TTC549 (cell line): ENCODE measurements around the gene MGAT1.
"Not testable (repeated sequence)": the region's sequence is repeated elsewhere in the genome, so short reads cannot be mapped to it uniquely, and the experiment has no call there.

Source experiments
- FAIRE-seq: peaks from 2 replicates; lab custom pipeline; 2012; peaks lifted over from hg19 to GRCh38; lab: Jason Lieb, UNC

The MGAT1 gene

GRCh38 chr5:180803181-180804128, 849 bp upstream of the MGAT1 start:
- no peak for FAIRE-seq

GRCh38 chr5:180801596-180802324, 846 bp downstream of the MGAT1 start:
- no peak for FAIRE-seq

GRCh38 chr5:180799902-180800801, 2.5 kb downstream of the MGAT1 start:
- FAIRE-seq, result no peak

GRCh38 chr5:180799194-180799593, 3.4 kb downstream of the MGAT1 start:
- no peak for FAIRE-seq

GRCh38 chr5:180798193-180798592, 4.4 kb downstream of the MGAT1 start:
- no peak for FAIRE-seq

GRCh38 chr5:180797256-180798192, 5.1 kb downstream of the MGAT1 start:
- FAIRE-seq, result no peak

- no peak for FAIRE-seq
These were observed 6.8 kb downstream of the MGAT1 start for GRCh38 chr5:180795771-180796313.

GRCh38 chr5:180792965-180793287, 9.7 kb downstream of the MGAT1 start:
- FAIRE-seq, result no peak

GRCh38 chr5:180792287-180792964, 10.2 kb downstream of the MGAT1 start:
- FAIRE-seq, result no peak

- no peak for FAIRE-seq
These were observed 10.9 kb downstream of the MGAT1 start for GRCh38 chr5:180791611-180792213.

GRCh38 chr5:180790524-180790923, 12.1 kb downstream of the MGAT1 start:
- no peak for FAIRE-seq

GRCh38 chr5:180790020-180790419, 12.6 kb downstream of the MGAT1 start:
- no peak for FAIRE-seq

GRCh38 chr5:180788651-180789410, 13.8 kb downstream of the MGAT1 start:
- FAIRE-seq, result not testable (repeated sequence)

GRCh38 chr5:180787711-180788431, 14.7 kb downstream of the MGAT1 start:
- no peak for FAIRE-seq

- FAIRE-seq, result no peak
These were observed 15.8 kb downstream of the MGAT1 start for GRCh38 chr5:180786531-180787398.

- FAIRE-seq, result no peak
These were observed 16.8 kb downstream of the MGAT1 start for GRCh38 chr5:180785794-180786221.

- no peak for FAIRE-seq
These were observed 17.4 kb downstream of the MGAT1 start for GRCh38 chr5:180785121-180785781.
